Neural cell (in vitro differentiated cells): ENCODE measurements around the gene SGCE. TPM values are rescaled to one million over a fixed set of nuclear protein-coding genes. Genes with fewer than 3 reads are reported as not detected.
"Not testable (repeated sequence)": the region's sequence is repeated elsewhere in the genome, so short reads cannot be mapped to it uniquely, and the experiment has no call there.

Source experiments
- H2AFZ ChIP-seq: fragments of 200-600, 300-800 bp; sonication (generic), shearing (Covaris generic); 2 replicates; pipeline ENCODE4 v1.6.0; 2014; ENCODE audit warnings: low read depth, mild to moderate bottlenecking, antibody characterized with exemption, low read length, moderate library complexity
- H3F3A ChIP-seq: fragments of 200-600 bp; shearing (Covaris generic); 2 replicates; pipeline ENCODE4 v1.6.1; 2016; ENCODE audit warnings: mild to moderate bottlenecking, moderate library complexity, mixed read lengths, antibody characterized with exemption, low read length; ENCODE audit not compliant: insufficient read depth, poor library complexity, severe bottlenecking
- H3K27ac ChIP-seq: fragments of 200-600, 300-800 bp; sonication (generic), shearing (Covaris generic); 2 replicates; pipeline ENCODE4 v1.5.1; 2014; ENCODE audit warnings: mild to moderate bottlenecking, low read length, moderate library complexity
- H3K27me3 ChIP-seq: fragments of 300-800, 200-600 bp; sonication (generic), shearing (Covaris generic); 2 replicates; pipeline ENCODE4 v1.6.0; 2014; ENCODE audit warnings: mild to moderate bottlenecking, low read depth, low read length, moderate library complexity; ENCODE audit not compliant: insufficient read depth
- H3K36me3 ChIP-seq: fragments of 300-800, 200-600 bp; sonication (generic), shearing (Covaris generic); 2 replicates; pipeline ENCODE4 v1.5.1; 2014; ENCODE audit warnings: mild to moderate bottlenecking, antibody characterized with exemption, low read length, moderate library complexity; ENCODE audit not compliant: insufficient read depth
- H3K4me2 ChIP-seq: fragments of 300-800, 200-600 bp; sonication (generic), shearing (Covaris generic); 2 replicates; pipeline ENCODE4 v1.6.0; 2014; ENCODE audit warnings: mild to moderate bottlenecking, low read length
- H3K4me3 ChIP-seq: fragments of 300-800, 200-600 bp; sonication (generic), shearing (Covaris generic); 2 replicates; pipeline ENCODE4 v1.5.1; 2014; ENCODE audit warnings: mild to moderate bottlenecking, low read length, moderate library complexity
- H3K79me2 ChIP-seq: fragments of 200-600 bp; shearing (Covaris generic); replicated peaks from 2 replicates; pipeline ENCODE4 v1.6.0; 2014; ENCODE audit warnings: mild to moderate bottlenecking, low read length, moderate library complexity; ENCODE audit not compliant: insufficient read depth
- H3K9ac ChIP-seq: fragments of 300-800, 200-600 bp; sonication (generic), shearing (Covaris generic); 2 replicates; pipeline ENCODE4 v1.6.1; 2016; ENCODE audit warnings: mild to moderate bottlenecking, low read length, mixed read lengths
- H3K9me2 ChIP-seq: fragments of 200-600 bp; shearing (Covaris generic); 2 replicates; pipeline ENCODE4 v1.6.1; 2016; ENCODE audit warnings: mild to moderate bottlenecking, low read length, mixed read lengths; ENCODE audit not compliant: insufficient read depth
- H3K9me3 ChIP-seq: fragments of 200-600, 300-800 bp; sonication (generic), shearing (Covaris generic); 2 replicates; pipeline ENCODE4 v1.6.1; 2016; ENCODE audit warnings: mild to moderate bottlenecking, mixed run types, low read length, moderate library complexity, mixed read lengths
- H4K20me1 ChIP-seq: fragments of 200-600 bp; shearing (Covaris generic); 2 replicates; pipeline ENCODE4 v1.6.1; 2016; ENCODE audit warnings: mild to moderate bottlenecking, mixed run types; ENCODE audit not compliant: insufficient read depth
- CTCF ChIP-seq: fragments of 450-650 bp; IDR thresholded peaks from 2 replicates; pipeline ENCODE4 v1.5.1; 2014; ENCODE audit warnings: antibody characterized with exemption, mild to moderate bottlenecking, moderate library complexity; ENCODE audit not compliant: poor library complexity, severe bottlenecking
- EP300 ChIP-seq: fragments of 450-650 bp; conservative IDR thresholded peaks from 2 replicates; pipeline ENCODE4 v1.6.1; 2014; ENCODE audit warnings: antibody characterized with exemption, mild to moderate bottlenecking, moderate library complexity; ENCODE audit not compliant: poor library complexity, severe bottlenecking
- EZH2 ChIP-seq: fragments of 200-600, 300-800 bp; shearing (Covaris generic), sonication (generic); IDR thresholded peaks from 2 replicates; pipeline ENCODE4 v1.6.1; 2014; ENCODE audit warnings: antibody characterized with exemption, low read length, borderline replicate concordance, mild to moderate bottlenecking; ENCODE audit not compliant: insufficient read depth, poor library complexity, severe bottlenecking
- MXI1 ChIP-seq: fragments of 450-650 bp; conservative IDR thresholded peaks from 2 replicates; pipeline ENCODE4 v1.6.1; 2014; ENCODE audit warnings: antibody characterized with exemption, mild to moderate bottlenecking; ENCODE audit not compliant: poor library complexity, severe bottlenecking
- POLR2AphosphoS5 ChIP-seq: IDR thresholded peaks from 2 replicates; pipeline ENCODE4 v1.6.1; 2012
- RAD21 ChIP-seq: fragments of 450-650 bp; conservative IDR thresholded peaks from 2 replicates; pipeline ENCODE4 v1.6.1; 2014; ENCODE audit warnings: antibody characterized with exemption, mild to moderate bottlenecking, moderate library complexity
- SMC3 ChIP-seq: fragments of 450-650 bp; conservative IDR thresholded peaks from 2 replicates; pipeline ENCODE4 v1.6.1; 2014; ENCODE audit warnings: antibody characterized with exemption, mild to moderate bottlenecking, moderate library complexity; ENCODE audit not compliant: poor library complexity
- TAF1 ChIP-seq: IDR thresholded peaks from 2 replicates; pipeline ENCODE4 v1.6.1; 2012; ENCODE audit warnings: low read depth
- polyA minus RNA-seq: library from RNA; depleted of rRNA, polyadenylated mRNA; stranded (reverse); fragments of >200 nt; gene quantifications from 2 replicates; pipeline ENCODE4 v1.2.3, GENCODE V29; 2014
- polyA plus RNA-seq: library from polyadenylated mRNA; depleted of rRNA; stranded (reverse); fragments of >200 nt; gene quantifications from 2 replicates; pipeline ENCODE4 v1.2.3, GENCODE V29; 2014
- TF ChIP-seq, protein P1 (sequence below): IDR thresholded peaks from 2 replicates; pipeline ENCODE4 v1.6.1; 2012; ENCODE audit warnings: borderline replicate concordance

Gene SGCE, protein sequence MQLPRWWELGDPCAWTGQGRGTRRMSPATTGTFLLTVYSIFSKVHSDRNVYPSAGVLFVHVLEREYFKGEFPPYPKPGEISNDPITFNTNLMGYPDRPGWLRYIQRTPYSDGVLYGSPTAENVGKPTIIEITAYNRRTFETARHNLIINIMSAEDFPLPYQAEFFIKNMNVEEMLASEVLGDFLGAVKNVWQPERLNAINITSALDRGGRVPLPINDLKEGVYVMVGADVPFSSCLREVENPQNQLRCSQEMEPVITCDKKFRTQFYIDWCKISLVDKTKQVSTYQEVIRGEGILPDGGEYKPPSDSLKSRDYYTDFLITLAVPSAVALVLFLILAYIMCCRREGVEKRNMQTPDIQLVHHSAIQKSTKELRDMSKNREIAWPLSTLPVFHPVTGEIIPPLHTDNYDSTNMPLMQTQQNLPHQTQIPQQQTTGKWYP
- 94.6 and 119 TPM in 2 replicates for polyA plus RNA-seq
- polyA minus RNA-seq = 158 and 167 TPM in 2 replicates

DNA sequence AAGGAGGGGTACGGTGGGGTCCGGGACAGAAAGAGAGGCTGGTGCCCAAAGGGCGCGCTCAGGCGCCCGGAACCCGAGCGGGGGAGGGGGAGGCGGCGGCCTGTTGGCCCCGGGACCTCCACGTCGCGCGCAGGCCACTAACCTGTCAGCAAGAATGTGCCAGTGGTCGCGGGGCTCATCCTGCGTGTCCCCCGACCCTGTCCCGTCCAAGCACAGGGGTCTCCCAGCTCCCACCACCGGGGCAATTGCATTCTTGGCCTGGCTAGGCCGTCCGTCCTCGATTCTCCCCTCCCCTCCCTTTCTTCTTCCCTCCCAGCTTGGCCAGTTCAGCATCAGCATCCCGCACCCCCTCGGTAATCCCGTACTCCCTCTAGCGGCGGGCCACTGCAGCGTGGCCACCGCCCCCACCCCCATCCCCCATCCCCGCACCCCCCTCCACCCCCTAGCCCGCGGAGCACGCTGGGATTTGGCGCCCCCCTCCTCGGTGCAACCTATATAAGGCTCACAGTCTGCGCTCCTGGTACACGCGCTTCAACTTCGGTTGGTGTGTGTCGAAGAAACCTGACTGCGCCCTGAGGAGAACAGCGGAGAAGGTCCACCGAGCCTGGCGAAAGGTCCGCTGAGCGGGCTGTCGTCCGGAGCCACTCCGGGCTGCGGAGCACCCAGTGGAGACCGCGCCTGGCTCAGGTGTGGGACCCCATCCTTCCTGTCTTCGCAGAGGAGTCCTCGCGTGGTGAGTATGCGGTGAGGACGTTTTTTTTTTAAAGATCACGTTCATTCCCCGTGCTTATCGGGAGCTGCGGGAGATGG lies at the start of gene SGCE:
Gene SGCE, minus strand, starts transcription at position 286 of the 810 bp plus-strand sequence. Its CDS starts 35 bp downstream, at position 251.
- peak within 1 kb of the TSS; percentile 78 for H3K4me3 ChIP-seq
- H3K9me3 ChIP-seq = no peaks in the 10 kb centered on the region
- H3F3A ChIP-seq = no peaks in the 10 kb centered on the region
- H3K27ac ChIP-seq = peak within 1 kb of the TSS; percentile 91
- H2AFZ ChIP-seq = peak within 1 kb of the TSS; percentile 7
- peak within 1 kb of the TSS; percentile 85 for H3K9ac ChIP-seq
- no peaks in the 10 kb centered on the region for H3K9me2 ChIP-seq
- H4K20me1 ChIP-seq = no peaks in the 10 kb centered on the region
- H3K27me3 ChIP-seq = no peaks in the 10 kb centered on the region
- no peaks in the 10 kb centered on the region for H3K36me3 ChIP-seq
- H3K4me2 ChIP-seq = peak within 1 kb of the TSS; percentile 66
- peaks cover 58% of the 10 kb centered on the region for H3K79me2 ChIP-seq
- TF ChIP-seq EP300 (peak; percentile 23), POLR2AphosphoS5 (peak; percentile 97), EZH2 (no peak), RAD21 (peak; percentile 50), SMC3 (no peak), TAF1 (no peak), MXI1 (peak; percentile 65), CTCF (peak; percentile 48)
- TF ChIP-seq, protein P1, sequence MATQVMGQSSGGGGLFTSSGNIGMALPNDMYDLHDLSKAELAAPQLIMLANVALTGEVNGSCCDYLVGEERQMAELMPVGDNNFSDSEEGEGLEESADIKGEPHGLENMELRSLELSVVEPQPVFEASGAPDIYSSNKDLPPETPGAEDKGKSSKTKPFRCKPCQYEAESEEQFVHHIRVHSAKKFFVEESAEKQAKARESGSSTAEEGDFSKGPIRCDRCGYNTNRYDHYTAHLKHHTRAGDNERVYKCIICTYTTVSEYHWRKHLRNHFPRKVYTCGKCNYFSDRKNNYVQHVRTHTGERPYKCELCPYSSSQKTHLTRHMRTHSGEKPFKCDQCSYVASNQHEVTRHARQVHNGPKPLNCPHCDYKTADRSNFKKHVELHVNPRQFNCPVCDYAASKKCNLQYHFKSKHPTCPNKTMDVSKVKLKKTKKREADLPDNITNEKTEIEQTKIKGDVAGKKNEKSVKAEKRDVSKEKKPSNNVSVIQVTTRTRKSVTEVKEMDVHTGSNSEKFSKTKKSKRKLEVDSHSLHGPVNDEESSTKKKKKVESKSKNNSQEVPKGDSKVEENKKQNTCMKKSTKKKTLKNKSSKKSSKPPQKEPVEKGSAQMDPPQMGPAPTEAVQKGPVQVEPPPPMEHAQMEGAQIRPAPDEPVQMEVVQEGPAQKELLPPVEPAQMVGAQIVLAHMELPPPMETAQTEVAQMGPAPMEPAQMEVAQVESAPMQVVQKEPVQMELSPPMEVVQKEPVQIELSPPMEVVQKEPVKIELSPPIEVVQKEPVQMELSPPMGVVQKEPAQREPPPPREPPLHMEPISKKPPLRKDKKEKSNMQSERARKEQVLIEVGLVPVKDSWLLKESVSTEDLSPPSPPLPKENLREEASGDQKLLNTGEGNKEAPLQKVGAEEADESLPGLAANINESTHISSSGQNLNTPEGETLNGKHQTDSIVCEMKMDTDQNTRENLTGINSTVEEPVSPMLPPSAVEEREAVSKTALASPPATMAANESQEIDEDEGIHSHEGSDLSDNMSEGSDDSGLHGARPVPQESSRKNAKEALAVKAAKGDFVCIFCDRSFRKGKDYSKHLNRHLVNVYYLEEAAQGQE = peak; percentile 81

- not testable (repeated sequence) for H3K27ac ChIP-seq, H2AFZ ChIP-seq, H3K27me3 ChIP-seq, H3F3A ChIP-seq, H3K79me2 ChIP-seq, H3K9me2 ChIP-seq, H3K36me3 ChIP-seq, H4K20me1 ChIP-seq, H3K9ac ChIP-seq, H3K4me3 ChIP-seq, H3K9me3 ChIP-seq, H3K4me2 ChIP-seq
Measured at GRCh38 chr7:94705155-94706021, 49.5 kb upstream of the SGCE start.
